Measurements from ENCODE around the gene TMC1. TPM values are rescaled to one million over a fixed set of nuclear protein-coding genes. Genes with fewer than 3 reads are reported as not detected.
"Not testable (repeated sequence)": the region's sequence is repeated elsewhere in the genome, so short reads cannot be mapped to it uniquely, and the experiment has no call there.

TMC1 gene
- total RNA-seq, 2 experiments from 2014 or later = not detected

DNA sequence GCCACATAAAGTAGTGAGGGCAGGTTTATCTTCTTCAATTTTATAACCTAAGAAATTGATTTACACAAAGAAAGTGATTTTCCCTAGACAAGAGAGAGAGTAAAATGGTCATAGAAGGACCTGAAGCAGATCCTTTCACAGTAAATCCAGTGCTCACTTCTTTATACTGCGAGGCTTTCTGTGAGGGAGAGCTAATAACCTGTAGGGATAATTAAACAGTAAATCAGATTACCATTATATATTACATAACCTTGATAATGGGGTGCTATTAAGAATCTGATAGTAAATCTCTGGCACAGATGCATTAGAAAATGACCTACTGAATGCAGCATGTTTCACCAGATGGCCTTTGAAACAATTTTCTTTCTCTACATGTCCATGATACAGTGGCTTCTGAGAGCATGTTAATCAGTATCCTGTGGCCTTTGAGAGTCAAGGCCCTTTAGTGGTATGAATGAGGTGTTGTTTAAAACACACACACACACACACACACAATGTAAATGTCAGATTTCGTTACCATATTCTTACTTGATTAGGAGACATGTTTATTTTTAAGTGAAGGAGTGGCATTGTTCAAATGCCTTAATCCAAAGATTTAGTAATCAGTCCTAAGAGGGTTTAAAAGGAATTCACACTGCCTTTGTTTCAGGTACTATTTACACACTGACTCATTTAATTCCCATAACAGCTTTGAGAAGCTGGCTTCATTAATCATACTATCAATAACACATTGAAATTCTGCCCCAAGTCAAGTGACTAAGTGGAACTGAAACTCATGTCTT lies 306.7 kb downstream of the TMC1 start:
- no peak for ATAC-seq
- H3K9me3 Mint-ChIP-seq (ENCODE audit: low read depth) = no peaks in the 10 kb centered on the region
- H3K36me3 Mint-ChIP-seq (ENCODE audit: low read depth) = no peaks in the 10 kb centered on the region
- no peak overlapping the region for H3K4me3 Mint-ChIP-seq
- no peaks in the 10 kb centered on the region for H3K4me1 Mint-ChIP-seq
- intact Hi-C loops (cut with DNase I, micrococcal nuclease) = loop anchor here in 1 of 2 experiments (10.0 kb wide), 2 partner anchors 233 to 783 kb away; no protein-coding TSS in a partner anchor
- H3K27ac Mint-ChIP-seq = no peak overlapping the region
- peaks cover 6% of the 10 kb centered on the region for H3K27me3 Mint-ChIP-seq
- DNase-seq = no peak
- POLR2A ChIA-PET = no interaction called here
- CTCF ChIA-PET = interaction anchor here (0.5 kb wide), 1 partner anchor 538 kb away, joined by 4 read pairs; no protein-coding TSS in a partner anchor

DNA sequence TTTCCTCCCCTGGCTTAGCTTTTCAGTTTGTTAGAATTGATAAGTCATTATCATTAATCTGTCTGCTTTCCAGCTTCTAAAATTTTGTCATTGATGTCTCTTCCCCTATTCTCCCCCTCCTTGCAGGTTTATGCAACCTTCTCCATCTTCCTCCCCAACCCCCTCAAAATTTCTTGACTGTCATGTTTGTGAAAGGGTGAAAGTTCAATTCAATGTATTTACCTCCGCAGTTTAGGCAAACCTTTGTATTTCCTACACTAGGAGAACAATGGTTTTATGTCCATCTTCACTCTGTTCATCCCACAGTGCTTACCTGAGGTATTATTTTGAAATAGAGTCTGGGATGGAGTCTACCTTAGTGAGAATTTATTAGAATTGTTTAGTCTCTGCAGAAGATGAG lies 313.6 kb downstream of the TMC1 start:
- ChIA-PET CTCF (interaction anchor here (0.5 to 1.9 kb wide), 2 partner anchors 13 to 79 kb away, joined by 3 to 5 read pairs; no protein-coding TSS in a partner anchor), POLR2A (interaction anchor here (0.6 kb wide), 1 partner anchor 55 kb away, joined by 4 read pairs; no protein-coding TSS in a partner anchor)
- intact Hi-C loops (cut with DNase I, micrococcal nuclease) = no loop called here
- Mint-ChIP-seq H3K9me3 (ENCODE audit: low read depth) (no peaks in the 10 kb centered on the region), H3K27ac (no peak overlapping the region), H3K36me3 (ENCODE audit: low read depth) (no peaks in the 10 kb centered on the region), H3K27me3 (peaks cover 2% of the 10 kb centered on the region), H3K4me1 (no peaks in the 10 kb centered on the region), H3K4me3 (no peak overlapping the region)
- DNase-seq (no peak), ATAC-seq (no peak)

DNA sequence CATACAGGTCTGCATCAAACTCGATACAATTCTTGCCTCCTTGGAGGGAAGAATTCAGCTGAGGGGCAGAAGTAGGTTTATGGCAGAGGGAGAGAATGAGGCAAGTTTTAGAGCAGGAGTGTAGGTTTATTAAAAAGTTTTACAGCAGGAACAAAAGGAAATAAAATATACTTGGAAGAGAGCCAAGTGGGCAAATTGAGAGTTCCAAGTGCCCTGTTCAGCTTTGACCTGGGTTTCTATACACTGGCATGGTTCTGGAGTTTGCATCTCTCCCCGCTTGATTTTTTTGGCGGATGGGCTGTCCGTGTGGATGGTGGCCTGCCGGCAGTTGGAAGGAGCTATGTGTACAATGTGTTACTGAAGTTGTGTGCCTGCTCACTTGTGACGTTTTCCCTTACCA lies 315.4 kb downstream of the TMC1 start:
- POLR2A ChIA-PET = no interaction called here
- H3K4me3 Mint-ChIP-seq = no peak overlapping the region
- intact Hi-C loops (cut with DNase I, micrococcal nuclease) = loop anchor here in 1 of 2 experiments (2.0 kb wide), 1 partner anchor 24 kb away; no protein-coding TSS in a partner anchor
- no peaks in the 10 kb centered on the region for H3K4me1 Mint-ChIP-seq
- ATAC-seq = no peak
- no peak for DNase-seq
- CTCF ChIA-PET = no interaction called here
- H3K36me3 Mint-ChIP-seq (ENCODE audit: low read depth) = no peaks in the 10 kb centered on the region
- no peaks in the 10 kb centered on the region for H3K27me3 Mint-ChIP-seq
- no peak overlapping the region for H3K27ac Mint-ChIP-seq
- no peaks in the 10 kb centered on the region for H3K9me3 Mint-ChIP-seq (ENCODE audit: low read depth)

DNA sequence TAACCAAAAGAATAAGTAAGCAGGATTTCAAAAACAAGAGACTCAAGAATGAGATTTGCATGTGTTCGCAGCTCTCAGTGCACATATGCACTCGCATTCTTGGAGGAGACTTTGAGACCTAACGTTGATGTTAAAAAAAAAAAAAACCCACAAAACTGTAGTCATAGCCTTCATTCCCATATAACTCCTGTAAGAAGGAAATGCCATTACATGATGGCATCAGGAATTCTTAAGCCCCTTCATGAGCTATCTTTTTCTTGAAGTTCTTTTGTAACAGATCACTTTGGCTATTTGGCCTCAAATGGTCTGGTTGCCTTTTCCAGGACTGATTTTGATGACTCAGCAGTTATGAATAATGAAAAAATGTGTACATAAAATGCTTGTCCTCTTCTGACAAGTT lies 317.7 kb downstream of the TMC1 start:
- no peak overlapping the region for H3K4me3 Mint-ChIP-seq
- H3K27ac Mint-ChIP-seq = no peak overlapping the region
- intact Hi-C loops (cut with DNase I, micrococcal nuclease) = no loop called here
- DNase-seq (no peak), ATAC-seq (no peak)
- CTCF ChIA-PET = interaction anchor here (1.0 kb wide), 1 partner anchor 12 kb away, joined by 4 read pairs; no protein-coding TSS in a partner anchor
- H3K9me3 Mint-ChIP-seq (ENCODE audit: low read depth) = peaks cover 4% of the 10 kb centered on the region
- POLR2A ChIA-PET = interaction anchor here (0.6 kb wide), 1 partner anchor 576 kb away, joined by 3 read pairs; no protein-coding TSS in a partner anchor
- no peaks in the 10 kb centered on the region for H3K27me3 Mint-ChIP-seq
- H3K36me3 Mint-ChIP-seq (ENCODE audit: low read depth) = no peaks in the 10 kb centered on the region
- H3K4me1 Mint-ChIP-seq = no peaks in the 10 kb centered on the region

DNA sequence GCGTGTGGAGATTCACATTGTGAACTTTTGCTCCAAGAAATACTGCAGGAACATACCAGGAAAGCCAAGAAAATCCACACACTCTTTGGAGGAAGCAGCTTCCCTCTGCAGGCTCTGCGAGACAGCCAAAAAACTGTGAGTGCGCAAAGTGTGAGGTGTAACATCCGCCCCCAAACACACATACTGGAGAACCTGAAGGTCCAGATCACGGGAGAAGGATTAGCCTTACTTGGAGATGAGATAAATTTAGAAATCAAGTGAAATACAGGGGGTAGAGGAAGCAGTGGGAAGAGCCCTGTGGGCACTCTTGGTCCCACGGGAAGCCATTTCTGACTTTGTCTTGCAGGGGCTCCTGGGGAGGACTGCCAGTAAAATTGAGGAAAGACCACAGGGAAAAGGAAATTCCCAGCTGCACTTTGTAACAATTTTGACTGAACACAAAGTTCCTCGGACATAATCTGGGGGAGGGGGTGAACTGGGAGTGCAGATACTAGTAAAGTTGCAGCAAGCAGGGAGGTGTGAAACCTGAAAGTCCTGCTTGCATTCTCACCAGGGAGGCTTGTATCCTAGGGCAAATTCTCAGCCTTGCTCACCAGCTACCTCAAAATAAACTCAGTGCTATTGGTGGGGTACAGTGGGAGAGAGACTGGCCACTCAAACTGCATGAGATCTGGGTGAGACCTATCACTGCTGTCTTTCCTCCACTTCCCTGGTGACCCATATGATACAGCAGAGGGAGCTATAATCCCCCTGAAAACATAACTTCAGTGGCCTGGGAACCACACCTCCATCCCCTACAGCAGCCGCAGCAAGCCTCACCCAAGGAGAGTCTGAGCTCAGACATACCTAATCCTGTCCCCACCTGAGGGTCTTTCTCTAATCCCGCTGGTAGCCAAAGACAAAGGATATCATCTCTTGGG lies 322.4 kb downstream of the TMC1 start:
- intact Hi-C loops (cut with DNase I, micrococcal nuclease) = no loop called here
- DNase-seq = no peak
- H3K27me3 Mint-ChIP-seq = peaks cover 6% of the 10 kb centered on the region

DNA sequence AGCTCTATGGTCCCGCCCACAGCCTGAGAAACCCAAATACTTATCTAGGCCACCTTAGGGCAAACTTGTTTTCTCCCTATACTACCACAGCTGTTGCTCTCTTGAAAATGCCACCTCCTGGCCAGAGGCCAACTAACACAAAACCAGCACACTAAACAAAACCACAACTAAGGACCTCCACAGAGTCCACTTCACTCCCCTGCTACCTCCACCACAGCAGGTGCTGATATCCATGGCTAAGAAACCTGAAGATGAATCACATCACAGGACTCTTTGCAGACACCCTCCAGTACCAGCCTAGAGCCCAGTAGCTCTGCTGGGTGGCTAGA lies 323.0 kb downstream of the TMC1 start:
- ATAC-seq = no peak
- intact Hi-C loops (cut with DNase I, micrococcal nuclease) = no loop called here
- DNase-seq = no peak
- POLR2A ChIA-PET = no interaction called here
- CTCF ChIA-PET = interaction anchor here (0.8 to 1.2 kb wide), 2 partner anchors 8 to 832 kb away, joined by 3 to 5 read pairs; no protein-coding TSS in a partner anchor
- Mint-ChIP-seq H3K27ac (no peak overlapping the region), H3K4me1 (no peaks in the 10 kb centered on the region), H3K36me3 (ENCODE audit: low read depth) (no peaks in the 10 kb centered on the region), H3K27me3 (peaks cover 6% of the 10 kb centered on the region), H3K4me3 (no peak overlapping the region), H3K9me3 (ENCODE audit: low read depth) (peaks cover 15% of the 10 kb centered on the region)

More for the DNA sequence above, 322.4 kb downstream of the TMC1 start:
- ChIA-PET CTCF (interaction anchor here (0.8 to 1.2 kb wide), 2 partner anchors 9 to 833 kb away, joined by 3 to 5 read pairs; no protein-coding TSS in a partner anchor), POLR2A (no interaction called here)
- Mint-ChIP-seq H3K4me1 (no peaks in the 10 kb centered on the region), H3K27ac (no peak overlapping the region), H3K4me3 (no peak overlapping the region), H3K36me3 (ENCODE audit: low read depth) (no peaks in the 10 kb centered on the region), H3K9me3 (ENCODE audit: low read depth) (peaks cover 15% of the 10 kb centered on the region)
- no peak for ATAC-seq

DNA sequence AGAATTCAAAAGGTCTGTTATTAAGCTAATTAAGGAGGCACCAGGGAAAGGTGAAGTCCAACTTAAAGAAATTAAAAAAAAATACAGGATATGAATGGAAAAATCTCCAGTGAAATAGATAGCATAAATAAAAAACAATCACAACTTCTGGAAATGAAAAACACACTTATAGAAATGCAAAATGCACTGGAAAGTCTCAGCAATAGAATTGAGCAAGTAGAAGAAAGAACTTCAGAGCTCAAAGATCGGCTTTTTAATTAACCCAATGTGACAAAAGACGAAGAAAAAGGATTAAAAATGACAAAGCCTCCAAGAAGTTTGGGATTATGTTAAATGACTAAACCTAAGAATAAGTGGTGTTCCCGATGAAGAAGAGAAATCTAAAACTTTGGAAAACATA lies 323.6 kb downstream of the TMC1 start:
- H3K27me3 Mint-ChIP-seq; H3K36me3 Mint-ChIP-seq (ENCODE audit: low read depth); POLR2A ChIA-PET; H3K4me3 Mint-ChIP-seq; DNase-seq; H3K4me1 Mint-ChIP-seq; ATAC-seq; intact Hi-C loops (cut with DNase I, micrococcal nuclease); H3K27ac Mint-ChIP-seq: not testable (repeated sequence)
- CTCF ChIA-PET = interaction anchor here (0.7 to 1.2 kb wide), 2 partner anchors 8 to 150 kb away, joined by 3 to 5 read pairs; no protein-coding TSS in a partner anchor
- H3K9me3 Mint-ChIP-seq (ENCODE audit: low read depth) = peaks cover 15% of the 10 kb centered on the region

DNA sequence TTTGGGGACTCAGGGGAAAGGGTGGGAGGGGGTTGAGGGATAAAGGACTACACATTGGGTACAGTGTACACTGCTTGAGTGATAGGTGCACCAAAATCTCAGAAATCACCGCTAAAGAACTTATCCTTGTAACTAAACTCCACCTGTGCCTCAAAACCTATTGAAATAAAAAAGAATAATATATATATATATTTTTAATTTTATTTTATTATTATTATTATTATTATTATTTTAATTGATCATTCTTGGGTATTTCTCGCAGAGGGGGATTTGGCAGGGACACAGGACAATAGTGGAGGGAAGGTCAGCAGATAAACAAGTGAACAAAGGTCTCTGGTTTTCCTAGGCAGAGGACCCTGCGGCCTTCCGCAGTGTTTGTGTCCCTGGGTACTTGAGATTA lies 328.8 kb downstream of the TMC1 start:
- H3K4me1 Mint-ChIP-seq; H3K36me3 Mint-ChIP-seq (ENCODE audit: low read depth); H3K27me3 Mint-ChIP-seq; ATAC-seq; H3K9me3 Mint-ChIP-seq (ENCODE audit: low read depth); H3K4me3 Mint-ChIP-seq; CTCF ChIA-PET; H3K27ac Mint-ChIP-seq; POLR2A ChIA-PET; DNase-seq: not testable (repeated sequence)
- intact Hi-C loops (cut with DNase I, micrococcal nuclease) = loop anchor here in 1 of 2 experiments (10.0 kb wide), 1 partner anchor 55 kb away; no protein-coding TSS in a partner anchor

DNA sequence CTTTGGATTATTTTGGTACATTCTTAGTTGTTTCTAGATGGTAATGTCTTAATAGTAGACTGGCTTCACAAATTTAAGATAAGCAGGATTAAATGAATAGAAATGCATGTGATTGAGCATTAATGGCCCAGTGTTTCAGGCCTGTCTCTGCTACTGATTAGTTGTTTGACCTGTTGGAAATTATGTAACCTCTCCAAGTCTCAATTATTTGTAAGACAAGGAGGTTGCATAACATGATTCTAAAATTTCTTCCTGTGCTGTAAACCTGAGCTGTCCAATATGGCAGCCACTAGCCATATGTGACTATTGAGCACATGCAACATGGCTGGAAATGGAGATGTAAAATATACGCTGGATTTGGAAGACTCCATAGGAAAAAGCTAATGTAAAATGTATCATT lies 333.9 kb downstream of the TMC1 start:
- POLR2A ChIA-PET = no interaction called here
- DNase-seq = no peak
- Mint-ChIP-seq H3K27ac (no peak overlapping the region), H3K4me1 (no peaks in the 10 kb centered on the region), H3K4me3 (no peak overlapping the region), H3K9me3 (ENCODE audit: low read depth) (no peaks in the 10 kb centered on the region), H3K36me3 (ENCODE audit: low read depth) (no peaks in the 10 kb centered on the region), H3K27me3 (no peaks in the 10 kb centered on the region)
- intact Hi-C loops (cut with DNase I, micrococcal nuclease) = loop anchor here (5.0 to 10.0 kb wide), 4 partner anchors 61 to 327 kb away; no protein-coding TSS in a partner anchor
- no peak for ATAC-seq
- CTCF ChIA-PET = no interaction called here

DNA sequence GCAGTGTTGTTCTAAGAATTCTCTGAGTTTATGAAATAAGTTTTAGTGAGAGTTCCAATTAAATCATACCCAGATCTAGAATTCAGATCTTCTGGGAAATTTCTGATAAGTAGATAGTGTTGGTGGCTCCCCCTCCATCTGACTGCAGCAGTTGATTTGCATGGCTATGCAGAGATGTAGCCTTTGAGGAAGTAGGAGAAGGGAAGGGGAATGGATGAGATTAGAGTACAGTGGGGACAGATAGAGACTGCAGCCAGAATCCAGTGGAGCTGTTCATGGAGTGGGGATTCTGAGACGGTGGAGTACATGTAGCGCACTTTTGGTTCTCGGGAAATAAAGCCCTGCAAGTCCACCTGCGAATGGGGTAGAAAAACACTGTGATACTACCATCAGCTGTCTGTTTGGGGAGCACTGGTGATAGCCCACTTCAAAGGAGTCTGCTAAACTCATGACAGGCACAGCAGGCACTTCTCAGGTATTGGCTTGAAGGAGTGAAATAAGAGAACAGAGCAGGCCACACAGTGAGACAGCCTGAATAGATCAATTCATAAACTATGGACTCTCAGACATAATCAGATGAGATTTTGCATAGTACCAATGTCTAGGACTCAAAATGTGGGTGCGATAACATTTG lies 334.6 kb downstream of the TMC1 start:
- no peaks in the 10 kb centered on the region for H3K36me3 Mint-ChIP-seq (ENCODE audit: low read depth)
- DNase-seq (no peak), ATAC-seq (no peak)
- no peak overlapping the region for H3K27ac Mint-ChIP-seq
- H3K27me3 Mint-ChIP-seq = no peaks in the 10 kb centered on the region
- H3K4me3 Mint-ChIP-seq = no peak overlapping the region
- ChIA-PET POLR2A (no interaction called here), CTCF (interaction anchor here (1.0 to 2.0 kb wide), 3 partner anchors 17 to 227 kb away, joined by 3 to 7 read pairs (median 4); no protein-coding TSS in a partner anchor)
- H3K9me3 Mint-ChIP-seq (ENCODE audit: low read depth) = no peaks in the 10 kb centered on the region
- intact Hi-C loops (cut with DNase I, micrococcal nuclease) = loop anchor here (5.0 to 10.0 kb wide), 4 partner anchors 61 to 326 kb away; no protein-coding TSS in a partner anchor
- no peaks in the 10 kb centered on the region for H3K4me1 Mint-ChIP-seq
